ENCODE measurements around the gene RD3L. TPM values are rescaled to one million over a fixed set of nuclear protein-coding genes. Genes with fewer than 3 reads are reported as not detected.

RD3L gene
- total RNA-seq, 2 donors from 2014 or later = not detected

DNA sequence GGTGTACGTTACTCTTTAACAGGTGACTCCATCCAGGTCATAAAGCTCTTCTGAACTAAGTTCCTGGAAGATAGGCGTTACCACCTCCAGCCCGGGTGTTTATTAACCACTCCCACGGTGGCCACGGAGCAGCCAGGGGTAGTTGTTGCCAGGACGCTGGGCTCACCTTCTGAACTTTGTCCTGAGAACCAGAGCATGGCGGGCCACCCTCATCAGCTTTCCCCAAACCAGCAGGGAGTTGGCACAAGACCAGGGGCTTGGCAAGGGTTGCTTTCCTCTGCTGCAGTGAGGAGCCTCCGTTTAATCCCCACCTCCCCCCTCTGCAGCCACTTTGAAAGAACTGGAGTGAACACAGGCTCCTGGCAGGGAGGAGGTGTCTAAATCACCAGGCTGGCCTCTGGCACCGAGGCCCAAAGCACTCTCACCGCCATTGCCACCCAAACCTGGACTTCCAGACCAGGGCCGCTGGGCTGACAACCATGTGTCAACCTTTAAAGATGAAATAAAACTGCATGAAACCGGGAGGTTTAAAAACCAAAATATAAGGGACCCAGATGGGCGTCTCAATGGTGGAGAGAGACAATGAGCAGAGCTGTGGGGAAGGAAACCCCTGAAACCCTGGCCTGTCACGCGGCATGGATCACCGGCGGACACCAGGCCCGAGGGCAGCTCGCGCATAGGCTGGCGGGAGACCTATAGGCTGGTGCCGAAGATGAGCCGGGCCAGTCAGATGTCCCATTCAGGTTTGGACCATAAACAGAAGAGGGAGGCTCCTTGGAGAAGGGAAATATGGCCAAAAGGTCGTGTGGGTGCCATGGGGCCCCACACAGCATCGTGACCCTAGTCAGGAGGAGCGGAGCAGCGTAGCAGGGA lies 45.0 kb downstream of the RD3L start:
- Mint-ChIP-seq H3K4me1 (ENCODE audit: low read depth in 2 of 2) (peaks cover 0 to 3% of the 10 kb centered on the region in 2 donors), H3K9me3 (no peaks in the 10 kb centered on the region), H3K4me3 (no peak overlapping the region), H3K27me3 (no peaks in the 10 kb centered on the region), H3K36me3 (no peaks in the 10 kb centered on the region), H3K27ac (no peak overlapping the region)
- DNase-seq (ENCODE audit: low spot score) (no peak), ATAC-seq (peak in 1 of 2 donors; percentile 15)

DNA sequence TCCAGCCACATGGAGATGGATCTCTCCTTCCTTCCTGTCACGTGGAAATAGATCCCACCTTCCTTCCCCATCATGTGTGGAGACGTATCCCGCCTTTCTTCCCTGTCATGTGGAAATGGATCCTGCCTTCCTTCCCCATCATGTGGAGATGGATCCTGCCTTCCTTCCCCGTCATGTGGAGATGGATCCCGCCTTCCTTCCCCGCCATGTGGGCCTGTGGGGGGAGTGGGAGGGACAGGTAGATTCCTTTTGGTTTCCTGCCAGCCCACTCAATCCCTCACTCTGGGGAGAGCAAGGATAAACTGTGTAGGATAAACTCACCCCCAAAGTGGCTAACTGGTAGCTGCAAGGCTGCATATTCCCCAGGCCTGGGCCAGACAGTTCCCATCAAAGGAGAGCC lies 45.8 kb downstream of the RD3L start:
- Mint-ChIP-seq H3K36me3 (no peaks in the 10 kb centered on the region), H3K4me3 (no peak overlapping the region), H3K27me3 (no peaks in the 10 kb centered on the region), H3K27ac (no peak overlapping the region), H3K9me3 (no peaks in the 10 kb centered on the region), H3K4me1 (ENCODE audit: low read depth in 2 of 2) (peaks cover 0 to 3% of the 10 kb centered on the region in 2 donors)
- DNase-seq (ENCODE audit: low spot score) = no peak
- ATAC-seq = no peak

DNA sequence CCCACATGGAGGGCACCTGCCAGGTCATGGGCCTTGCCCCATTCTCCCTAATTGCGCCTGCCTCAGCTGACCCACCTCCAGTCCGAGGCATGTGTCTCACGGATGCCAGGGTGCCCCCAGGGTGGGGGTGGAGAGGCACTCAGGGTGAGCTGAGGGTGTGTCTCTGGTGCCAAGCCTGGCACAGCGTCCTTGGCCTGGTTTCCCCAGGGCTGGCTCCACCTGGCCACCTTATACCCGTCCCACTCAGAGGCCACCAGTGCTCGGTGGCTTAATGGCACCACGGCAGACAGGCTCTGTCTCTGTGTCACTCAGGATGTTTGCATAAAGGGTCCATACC lies 47.6 kb downstream of the RD3L start:
- Mint-ChIP-seq H3K27me3 (no peaks in the 10 kb centered on the region), H3K4me1 (ENCODE audit: low read depth in 2 of 2) (no peaks in the 10 kb centered on the region), H3K36me3 (no peaks in the 10 kb centered on the region), H3K27ac (no peak overlapping the region), H3K9me3 (no peaks in the 10 kb centered on the region), H3K4me3 (no peak overlapping the region)
- DNase-seq (ENCODE audit: low spot score) = no peak
- ATAC-seq = peak in 1 of 2 donors; percentile 5

DNA sequence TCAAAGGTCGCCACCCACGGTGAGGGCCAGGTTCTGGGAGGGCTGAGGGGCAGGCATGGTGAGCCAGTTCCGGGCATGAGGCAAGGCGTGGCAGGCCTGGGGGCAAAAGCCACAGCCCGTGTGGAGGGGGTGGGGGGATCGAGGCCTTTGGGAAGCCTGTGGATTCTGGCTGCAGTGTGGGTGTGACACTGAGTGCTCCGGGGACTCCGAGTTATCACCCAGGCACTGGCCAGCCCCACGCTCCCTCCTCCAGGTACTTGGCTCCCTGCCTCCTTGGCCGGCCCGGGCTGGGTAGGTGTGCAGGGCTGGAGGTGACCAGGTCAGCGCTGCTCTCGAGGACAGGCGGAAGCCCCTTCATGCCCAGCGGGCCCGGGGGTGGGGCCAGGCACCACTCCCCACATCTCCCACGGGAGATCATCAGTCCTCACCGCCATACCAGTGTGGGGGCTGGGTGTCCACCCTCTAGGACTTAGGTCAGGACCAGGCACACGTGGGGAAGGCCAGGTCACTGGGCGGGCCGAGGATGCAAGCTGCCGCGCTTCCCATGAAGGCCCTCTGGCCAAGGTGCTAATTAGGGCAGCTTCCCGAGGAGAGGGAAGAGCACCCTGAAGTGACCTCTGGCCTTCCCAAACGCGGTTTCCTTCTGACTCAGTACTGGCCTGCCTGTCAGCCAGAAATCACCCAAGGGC lies 48.2 kb downstream of the RD3L start:
- DNase-seq (ENCODE audit: low spot score) (no peak), ATAC-seq (peak in 1 of 2 donors; percentile 17)
- H3K4me3 Mint-ChIP-seq = no peak overlapping the region
- H3K27ac Mint-ChIP-seq = no peak overlapping the region
- no peaks in the 10 kb centered on the region for H3K4me1 Mint-ChIP-seq (ENCODE audit: low read depth in 2 of 2)
- H3K9me3 Mint-ChIP-seq = no peaks in the 10 kb centered on the region
- no peaks in the 10 kb centered on the region for H3K36me3 Mint-ChIP-seq
- H3K27me3 Mint-ChIP-seq = no peaks in the 10 kb centered on the region

DNA sequence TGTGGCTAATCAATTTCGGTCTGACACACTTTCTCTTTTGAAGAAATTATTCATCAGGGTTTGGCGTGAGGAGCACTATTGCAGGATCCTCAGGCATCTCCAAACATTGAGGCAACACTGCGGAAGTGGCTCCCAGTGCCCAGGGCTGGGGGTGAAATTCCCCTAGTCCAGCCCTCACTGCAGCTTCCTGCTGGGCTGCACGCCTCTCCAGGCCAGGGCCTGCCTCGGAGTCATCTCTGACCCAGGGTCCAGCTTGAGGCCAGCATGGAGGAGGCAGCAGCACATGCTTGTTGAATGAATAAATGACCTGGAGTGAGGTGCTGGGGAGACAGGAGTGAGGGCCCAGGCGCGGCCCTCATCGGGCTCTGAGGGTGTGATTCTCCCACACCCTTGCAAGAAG lies 50.1 kb downstream of the RD3L start:
- Mint-ChIP-seq H3K27ac (no peak overlapping the region), H3K27me3 (no peaks in the 10 kb centered on the region), H3K4me1 (ENCODE audit: low read depth in 2 of 2) (no peaks in the 10 kb centered on the region), H3K9me3 (no peaks in the 10 kb centered on the region), H3K4me3 (no peak overlapping the region), H3K36me3 (no peaks in the 10 kb centered on the region)
- DNase-seq (ENCODE audit: low spot score) (no peak), ATAC-seq (no peak)

DNA sequence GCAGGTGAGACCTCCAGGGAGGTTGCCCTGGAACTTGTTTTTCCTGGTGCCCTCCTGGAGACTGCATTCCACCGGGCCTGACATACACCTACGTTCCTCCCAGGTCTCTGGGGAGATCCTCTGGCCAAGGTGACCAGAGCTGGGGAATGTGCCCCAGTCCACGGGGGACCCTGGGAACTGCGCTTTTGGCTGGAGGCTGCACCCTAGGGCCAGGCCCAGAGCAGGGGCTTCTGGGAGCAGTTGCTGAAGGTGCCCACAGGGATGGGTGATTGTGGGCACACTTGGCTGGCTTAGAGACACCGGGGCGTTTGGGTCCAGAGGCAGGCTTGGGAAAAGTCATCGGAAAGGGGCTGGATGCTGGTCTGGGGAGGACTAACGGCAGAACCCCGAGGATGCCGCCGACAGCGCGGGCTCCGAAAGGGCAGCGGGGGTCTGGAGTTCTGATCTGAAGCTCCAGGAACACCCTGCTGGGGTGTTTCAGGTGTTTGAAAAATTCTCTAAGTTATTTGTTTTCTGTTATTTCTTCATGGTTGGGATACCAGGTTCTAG lies 50.6 kb downstream of the RD3L start:
- H3K27me3 Mint-ChIP-seq = no peaks in the 10 kb centered on the region
- no peaks in the 10 kb centered on the region for H3K9me3 Mint-ChIP-seq
- no peak overlapping the region for H3K4me3 Mint-ChIP-seq

DNA sequence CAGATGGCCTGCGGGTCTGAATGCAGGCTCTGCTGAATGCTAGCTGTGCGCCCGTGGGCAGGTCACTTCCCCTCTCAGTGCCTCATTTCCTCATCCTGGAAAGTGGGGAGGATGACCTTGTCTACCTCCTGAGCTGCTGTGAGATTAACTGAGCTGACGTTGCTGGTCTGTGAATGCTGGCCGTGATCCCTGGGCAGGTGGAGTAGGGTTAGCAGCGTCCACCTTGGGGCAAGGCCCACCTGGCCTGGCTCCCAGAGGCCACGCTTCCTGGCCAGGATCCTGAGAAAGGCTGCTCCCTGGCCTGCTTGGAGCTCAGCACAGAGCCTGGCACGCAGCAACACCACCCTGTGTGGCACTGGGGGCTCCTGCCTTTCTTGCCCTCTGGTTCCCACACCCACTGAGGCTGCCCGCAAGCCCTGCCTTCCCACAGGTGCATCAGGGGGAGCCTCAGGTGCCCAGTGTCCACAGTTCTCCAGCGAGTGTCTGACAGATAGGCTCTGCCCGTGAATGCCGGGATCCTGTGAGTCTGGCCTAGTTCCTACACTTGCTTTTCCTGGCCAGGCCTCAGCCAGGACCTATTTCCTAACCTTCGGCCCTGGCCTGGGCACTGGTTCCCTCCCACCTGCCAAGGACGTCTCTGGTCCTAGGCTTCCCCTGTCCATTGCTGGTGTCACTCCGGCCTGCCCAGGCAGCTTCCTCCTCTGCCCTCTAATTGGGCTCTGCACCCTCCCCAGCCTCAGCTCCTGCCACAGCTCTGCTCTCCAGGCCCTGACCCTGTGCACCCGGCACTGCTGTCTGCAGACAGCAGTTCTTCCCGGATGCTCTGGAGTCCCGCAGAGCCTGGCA lies 51.3 kb downstream of the RD3L start:
- no peaks in the 10 kb centered on the region for H3K4me1 Mint-ChIP-seq (ENCODE audit: low read depth in 2 of 2)
- no peak for ATAC-seq
- no peaks in the 10 kb centered on the region for H3K27me3 Mint-ChIP-seq

More for the DNA sequence above, 50.6 kb downstream of the RD3L start:
- H3K27ac Mint-ChIP-seq = no peak overlapping the region
- H3K4me1 Mint-ChIP-seq (ENCODE audit: low read depth in 2 of 2) = no peaks in the 10 kb centered on the region
- ATAC-seq (no peak), DNase-seq (ENCODE audit: low spot score) (no peak)
- H3K36me3 Mint-ChIP-seq = no peaks in the 10 kb centered on the region

More for the DNA sequence above, 51.3 kb downstream of the RD3L start:
- Mint-ChIP-seq H3K4me3 (no peak overlapping the region), H3K36me3 (no peaks in the 10 kb centered on the region), H3K9me3 (no peaks in the 10 kb centered on the region), H3K27ac (no peak overlapping the region)
- peak; percentile 34 for DNase-seq (ENCODE audit: low spot score)

Other genes starting within 250 kb of the RD3L start
- gene XRCC3, start 227.1 kb downstream of the RD3L start, total RNA-seq = 100 to 1,000 TPM in 1 of 2 donors, 10 to 100 TPM in 1; 37.3 to 112 TPM
- 10 to 100 TPM; 13.0 to 22.0 TPM for gene ZFYVE21, start 226.7 kb downstream of the RD3L start, total RNA-seq
- gene PPP1R13B, start 95.0 kb downstream of the RD3L start, total RNA-seq = 10 to 100 TPM; 14.4 to 25.7 TPM
- 1 to 10 TPM; 1.1 to 2.1 TPM for gene TDRD9, start 14.1 kb downstream of the RD3L start, total RNA-seq
- gene ASPG, start 143.2 kb upstream of the RD3L start, total RNA-seq = not detected
- not detected for gene KIF26A, start 196.1 kb upstream of the RD3L start, total RNA-seq

Data from natural killer cell treated with Interleukin-12 subunit alpha and Interleukin-12 subunit beta and Interleukin-15 and Interleukin-18, amount 100 ng/mL, for 72 hours (primary cell).